Measurements from ENCODE around the gene RIC8B. TPM values are rescaled to one million over a fixed set of nuclear protein-coding genes. Genes with fewer than 3 reads are reported as not detected.
"Not testable (repeated sequence)": the region's sequence is repeated elsewhere in the genome, so short reads cannot be mapped to it uniquely, and the experiment has no call there.

RIC8B gene
- total RNA-seq, 1 donor from 2014 or later = 36.7 TPM

- no peak for DNase-seq
Observed at GRCh38 chr12:106903241-106903945, 128.9 kb downstream of the RIC8B start.

- no peak for DNase-seq
Observed at GRCh38 chr12:106906715-106907114, 132.2 kb downstream of the RIC8B start.

GRCh38 chr12:106907411-106907810, 132.9 kb downstream of the RIC8B start:
- DNase-seq = no peak

DNA sequence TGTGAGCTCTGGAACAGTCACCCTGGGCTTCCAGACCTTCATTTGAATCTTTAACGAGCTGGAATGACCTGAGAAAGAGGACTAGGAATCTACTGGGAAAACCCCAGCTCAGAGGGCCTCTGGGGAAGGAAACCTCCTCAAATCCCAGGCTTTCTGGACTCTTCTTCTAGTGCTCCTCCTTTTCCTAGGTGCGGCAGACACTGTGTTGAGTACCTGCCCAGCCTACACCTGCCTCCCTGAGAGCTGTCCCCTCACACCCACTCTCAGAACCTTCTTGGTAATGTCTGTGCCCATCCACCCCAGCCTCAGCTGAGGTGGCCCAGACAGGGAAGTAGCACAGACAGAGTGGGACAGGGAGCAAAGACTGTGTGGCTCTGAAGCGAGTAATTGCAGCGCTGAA, 133.4 kb downstream of the RIC8B start:
- no peak for DNase-seq

- DNase-seq = no peak
Observed at GRCh38 chr12:106908561-106908960, 134.1 kb downstream of the RIC8B start.

GRCh38 chr12:106910202-106910601, 135.7 kb downstream of the RIC8B start:
- DNase-seq = no peak

GRCh38 chr12:106911581-106911980, 137.1 kb downstream of the RIC8B start:
- no peak for DNase-seq

DNA sequence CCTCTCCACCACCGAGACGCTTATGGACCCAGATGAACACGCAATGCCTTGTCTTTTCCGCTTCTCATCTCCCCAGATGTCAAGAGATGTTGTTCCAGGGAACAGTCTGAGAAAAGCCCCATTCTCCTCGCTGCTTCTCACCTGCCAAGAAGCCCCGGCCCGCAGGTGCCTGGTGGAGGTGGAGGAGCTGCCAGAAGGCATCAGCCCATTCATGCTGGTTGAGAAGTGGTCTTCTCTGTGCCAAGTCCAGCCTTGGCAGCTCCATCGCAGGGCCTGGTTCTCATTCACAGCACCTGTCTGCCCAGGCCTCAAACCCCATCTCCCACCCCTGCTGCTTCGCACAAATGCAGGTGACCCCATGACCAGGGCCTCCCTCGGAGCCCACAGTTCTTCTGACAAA, 139.0 kb downstream of the RIC8B start:
- DNase-seq = no peak

- DNase-seq = no peak
Observed at GRCh38 chr12:106914796-106915634, 140.5 kb downstream of the RIC8B start.

DNA sequence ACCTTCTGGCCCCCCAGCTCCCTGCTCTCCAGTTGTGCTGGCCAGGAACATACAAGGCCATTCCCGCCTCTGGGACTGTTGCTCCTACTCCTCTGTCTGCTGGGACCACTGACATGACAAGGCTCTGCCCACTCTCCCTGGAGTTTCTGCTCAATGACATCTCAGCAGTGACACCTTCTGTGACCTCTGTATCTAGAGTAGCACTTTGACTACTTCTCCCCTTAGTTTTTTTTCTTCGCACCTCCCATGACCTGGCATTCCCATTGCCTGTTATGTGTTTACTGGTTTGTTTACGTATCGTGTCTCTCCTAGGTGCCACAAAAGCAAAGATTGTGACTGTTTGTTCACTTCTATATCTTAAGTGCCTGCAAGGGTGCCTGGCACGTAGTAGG, 141.1 kb downstream of the RIC8B start:
- no peak for DNase-seq

- no peak for DNase-seq
Observed at GRCh38 chr12:106917503-106917902, 143.0 kb downstream of the RIC8B start.

GRCh38 chr12:106918746-106919145, 144.3 kb downstream of the RIC8B start:
- no peak for DNase-seq

- DNase-seq = no peak
Observed at GRCh38 chr12:106919910-106920544, 145.5 kb downstream of the RIC8B start.

- DNase-seq = not testable (repeated sequence)
Observed at GRCh38 chr12:106921976-106922375, 147.5 kb downstream of the RIC8B start.

GRCh38 chr12:106923594-106923993, 149.1 kb downstream of the RIC8B start:
- DNase-seq = not testable (repeated sequence)

DNA sequence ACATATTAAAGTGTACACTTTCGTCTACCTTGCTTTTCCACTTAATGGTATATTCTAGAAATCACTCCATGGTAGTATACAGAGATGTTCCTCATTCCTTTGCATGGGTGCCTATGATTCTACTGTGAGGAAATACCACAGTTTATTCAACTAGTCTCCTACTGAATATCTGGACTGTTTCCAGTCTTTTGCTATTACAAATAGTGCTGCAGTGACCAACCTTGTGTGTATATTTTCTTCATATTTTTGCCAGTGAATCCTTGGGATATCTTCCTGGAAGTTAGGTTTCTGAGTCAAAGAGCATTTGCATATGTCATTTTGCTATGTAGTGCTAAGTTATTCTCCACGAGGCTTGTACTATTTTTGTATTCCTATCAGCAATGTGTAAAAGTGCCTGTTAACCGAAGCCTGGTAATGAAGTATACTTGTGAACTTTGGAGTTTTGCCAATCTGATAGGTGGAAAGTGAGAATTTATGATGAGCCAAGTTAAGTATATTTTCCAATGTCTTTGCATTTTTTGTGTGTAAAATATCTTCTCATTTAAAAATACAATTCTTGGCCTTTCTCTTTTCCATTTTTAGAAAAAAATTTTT, 149.9 kb downstream of the RIC8B start:
- DNase-seq = no peak

DNA sequence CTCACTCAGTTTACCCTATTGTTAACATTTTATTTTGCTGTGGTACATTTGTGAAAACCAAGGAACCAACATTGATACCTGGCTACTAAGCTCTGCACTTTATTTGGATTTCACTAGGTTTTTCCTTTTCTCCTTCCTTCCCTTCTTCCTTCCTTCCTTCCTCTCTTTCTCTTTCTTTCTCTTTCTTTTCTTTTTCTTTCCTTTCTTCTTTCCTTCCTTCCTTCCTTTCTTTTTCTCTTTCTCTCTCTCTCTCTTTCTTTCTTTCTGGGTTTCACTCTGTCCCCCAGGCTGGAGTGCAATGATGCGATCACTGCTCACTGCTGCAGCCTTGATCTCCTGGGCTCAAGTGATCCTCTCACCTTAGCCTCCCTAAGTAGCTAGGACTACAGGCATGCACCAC, 152.2 kb downstream of the RIC8B start:
- DNase-seq = no peak

DNA sequence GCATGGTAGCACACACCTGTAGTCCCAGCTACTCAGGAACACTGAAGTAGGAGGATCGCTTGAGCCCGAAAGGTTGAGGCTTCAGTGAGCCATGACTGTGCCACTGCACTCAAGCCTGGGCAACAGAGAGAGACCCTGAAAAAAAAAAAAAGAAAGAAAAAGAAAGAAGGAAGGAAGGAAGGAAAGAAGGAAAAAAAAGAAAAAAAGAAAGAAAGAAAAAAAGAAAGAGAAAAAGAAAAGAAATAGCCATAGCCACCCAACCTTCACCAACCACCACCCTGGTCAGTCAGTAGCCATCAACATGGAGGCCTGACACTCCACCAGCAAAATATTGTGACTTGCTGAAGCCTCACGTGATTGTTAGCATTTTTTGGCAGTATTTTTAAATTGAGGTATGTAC, 159.8 kb downstream of the RIC8B start:
- no peak for DNase-seq
